Measurements from ENCODE around the gene RLN3.

The RLN3 gene

DNA sequence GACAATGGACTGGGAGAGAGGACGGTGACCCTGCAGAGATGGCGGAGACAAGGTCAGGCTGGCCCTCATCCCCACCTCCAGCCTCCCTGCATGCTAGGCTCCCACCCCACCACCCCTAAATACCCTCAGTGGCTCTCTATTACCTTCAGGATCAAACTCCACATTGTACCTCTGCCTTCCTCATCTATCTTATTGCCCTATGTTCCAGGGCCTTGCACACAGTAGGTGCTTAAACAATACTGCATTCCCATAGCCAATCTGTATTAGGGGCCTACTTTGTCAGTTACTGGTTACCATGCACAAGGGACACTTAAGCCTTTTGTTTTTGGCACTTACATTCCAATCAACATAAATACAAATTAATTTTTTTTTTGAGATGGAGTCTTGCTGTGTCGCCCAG, 27.4 kb downstream of the RLN3 start:
- no peak for DNase-seq

DNA sequence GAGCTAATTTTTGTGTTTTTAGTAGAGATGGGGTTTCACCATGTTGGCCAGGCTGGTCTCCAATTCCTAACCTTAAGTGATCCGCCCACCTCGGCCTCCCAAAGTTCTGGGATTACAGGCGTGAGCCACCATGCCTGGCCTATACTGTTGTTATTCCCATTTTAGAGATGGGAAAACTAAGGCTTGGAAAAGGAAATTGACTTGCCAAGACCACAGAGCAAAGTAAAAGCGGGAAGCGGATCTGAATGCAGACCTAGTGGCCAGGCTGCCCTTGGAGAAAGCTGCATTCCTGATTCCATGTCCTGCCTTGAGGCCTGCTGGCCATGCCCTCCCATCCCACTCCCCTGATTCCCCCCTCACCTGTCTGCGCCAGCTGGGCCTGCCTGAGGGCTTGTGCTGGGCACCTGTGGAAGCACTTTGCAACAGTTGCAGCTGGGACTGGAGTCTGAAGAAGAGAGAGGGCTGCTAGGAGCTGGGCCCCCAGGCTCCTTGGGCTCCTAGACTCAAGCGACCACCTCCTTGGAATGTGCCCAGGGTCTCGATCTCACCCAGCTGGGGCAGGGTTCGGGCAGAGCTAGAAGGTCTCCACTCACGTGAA, 28.2 kb downstream of the RLN3 start:
- no peak for DNase-seq

DNA sequence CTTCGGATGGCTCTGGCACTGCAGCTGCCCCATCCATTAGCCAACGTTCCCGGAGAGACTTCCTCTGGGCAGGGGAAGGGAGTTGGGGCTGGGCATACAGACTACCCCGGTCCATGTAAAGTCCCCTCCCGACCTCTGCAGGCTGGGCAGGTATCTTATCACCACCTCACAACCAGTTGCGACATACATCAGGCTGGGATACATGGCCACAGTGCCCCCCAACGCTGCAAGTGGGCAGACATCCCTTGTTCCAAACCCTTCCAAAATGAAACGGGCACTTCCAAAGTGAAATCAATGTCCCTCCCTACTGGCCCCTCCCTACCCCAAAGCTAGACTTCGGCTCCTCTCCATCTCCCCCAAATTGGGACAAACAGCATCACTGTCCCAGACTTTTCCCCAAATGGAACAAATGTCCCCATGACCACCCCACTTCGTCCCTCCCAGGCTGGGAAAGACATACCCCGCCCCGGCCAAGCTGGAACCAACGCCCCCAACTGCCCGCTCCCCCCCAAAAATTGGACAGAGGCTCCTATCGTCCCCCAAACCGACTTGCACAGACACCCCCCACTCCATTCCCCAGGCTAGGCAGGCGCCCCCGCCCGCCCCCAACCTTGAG, 28.9 kb downstream of the RLN3 start:
- no peak for DNase-seq

DNA sequence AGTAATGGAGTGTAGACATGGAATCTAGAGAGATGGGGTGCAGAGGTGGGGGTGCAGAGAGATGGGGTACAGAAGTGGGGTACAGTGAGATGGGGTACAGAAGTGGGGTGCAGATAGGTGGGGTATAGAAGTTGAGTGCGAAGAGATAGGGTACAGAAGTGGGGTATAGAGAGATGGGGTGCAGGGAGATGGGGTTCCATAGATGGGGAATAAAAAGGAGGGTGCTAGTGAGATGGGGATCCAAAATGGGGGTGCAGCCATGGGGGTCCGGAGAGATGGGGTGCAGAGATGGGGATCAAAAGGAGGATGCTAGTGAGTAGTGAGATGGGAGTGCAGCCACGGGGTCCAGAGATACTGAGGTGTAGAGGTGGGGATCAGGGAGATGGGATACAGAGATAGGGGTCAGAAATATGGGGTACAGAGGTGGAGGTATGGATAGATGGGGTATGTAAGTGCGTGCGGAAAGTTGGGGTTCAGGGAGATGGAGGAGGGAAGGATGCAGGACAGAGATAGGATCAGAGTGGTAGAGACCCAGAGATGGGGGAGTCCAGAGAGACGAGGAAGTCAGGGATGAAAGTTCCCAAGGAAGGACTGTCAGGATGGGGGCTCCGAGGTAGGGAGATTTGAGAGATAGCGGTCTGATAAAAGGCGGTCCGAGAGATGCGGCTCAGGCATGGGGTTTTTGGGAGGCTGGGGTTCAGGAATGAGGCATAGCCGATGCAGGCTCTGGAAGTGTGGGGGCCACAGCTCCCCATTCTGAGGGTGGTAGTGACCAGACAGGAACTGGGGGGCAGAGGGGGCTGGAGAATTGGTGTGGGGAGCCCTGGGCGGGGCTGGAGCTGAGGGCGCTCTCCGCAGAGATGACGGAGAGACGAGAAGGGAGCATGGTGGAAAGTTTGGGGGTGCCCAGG, 30.5 kb downstream of the RLN3 start:
- DNase-seq = no peak

DNA sequence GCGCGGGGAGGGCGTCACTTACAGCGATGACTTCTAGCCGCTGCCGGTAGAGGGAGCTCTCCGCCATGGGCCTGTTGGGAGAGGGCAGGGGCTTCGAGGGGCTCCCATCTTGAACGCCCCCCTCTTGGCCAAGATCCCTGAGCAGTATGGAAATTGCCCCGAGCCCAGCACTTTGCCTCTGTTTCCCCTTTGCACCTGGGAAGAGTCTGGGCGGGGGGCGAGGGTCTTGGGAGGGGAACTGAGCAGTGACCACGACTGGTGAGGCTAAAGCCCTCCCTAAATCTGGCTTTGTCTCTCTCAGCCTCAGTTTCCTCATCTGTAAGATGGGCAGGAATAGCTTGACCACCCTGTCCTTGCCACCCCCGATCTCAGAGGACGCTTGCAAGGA, 31.1 kb downstream of the RLN3 start:
- DNase-seq = no peak

DNA sequence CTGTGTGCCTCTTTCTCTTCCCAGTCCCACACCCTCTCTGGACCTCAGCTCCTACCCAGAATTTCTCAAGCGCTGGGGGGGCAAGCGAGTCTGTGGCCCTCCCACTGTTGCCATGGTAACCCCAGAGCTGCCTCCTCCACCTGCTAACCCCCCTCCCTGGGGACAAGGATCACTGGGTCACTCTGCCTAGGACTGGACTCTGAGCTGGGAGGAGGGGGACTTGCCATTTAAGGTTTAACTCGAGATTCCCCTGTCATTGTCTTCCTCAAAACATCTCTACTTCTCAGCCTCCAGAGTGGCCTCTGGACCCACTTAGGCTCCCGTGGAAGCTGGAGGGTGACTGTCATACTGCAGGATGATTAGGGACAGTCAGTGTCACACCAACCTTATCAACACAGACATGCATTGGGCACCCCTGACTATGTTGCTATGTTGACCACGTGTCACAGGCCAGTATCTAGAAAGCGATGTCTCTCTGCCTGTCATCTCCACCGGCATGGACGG, 31.8 kb downstream of the RLN3 start:
- DNase-seq = peak; percentile 20

DNA sequence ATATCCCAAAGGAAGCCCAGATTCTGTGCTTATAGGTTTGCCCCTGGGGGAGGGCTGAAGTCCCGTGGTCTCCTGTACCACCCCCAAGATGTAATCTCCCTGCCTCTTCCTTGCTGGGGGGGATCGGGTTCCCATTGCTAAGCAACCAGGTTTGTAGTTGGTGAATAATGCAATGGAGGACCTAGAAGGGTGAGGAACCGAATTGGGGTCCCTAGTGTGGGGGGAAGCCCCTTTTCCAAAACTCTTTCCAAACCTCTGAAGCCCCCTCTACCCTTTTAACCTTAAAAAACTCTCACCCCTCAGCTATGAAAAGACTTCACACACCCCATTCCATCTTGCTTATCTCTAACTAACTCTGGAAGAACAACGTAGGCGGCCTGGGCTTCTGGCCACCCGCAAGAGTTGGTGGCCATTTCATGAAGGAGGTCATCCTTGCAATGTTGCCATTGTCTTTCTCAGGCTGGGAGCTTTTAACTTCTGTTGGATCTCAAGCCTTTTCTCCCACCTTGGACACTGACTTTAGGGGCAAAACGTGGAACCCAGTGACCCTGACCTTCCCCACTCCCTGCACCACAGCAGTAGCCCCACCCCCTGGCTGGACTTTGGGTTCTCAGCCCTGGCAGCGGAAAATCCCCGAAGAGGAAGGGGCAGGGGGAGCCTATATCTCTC, 33.3 kb downstream of the RLN3 start:
- peak; percentile 48 for DNase-seq

DNA sequence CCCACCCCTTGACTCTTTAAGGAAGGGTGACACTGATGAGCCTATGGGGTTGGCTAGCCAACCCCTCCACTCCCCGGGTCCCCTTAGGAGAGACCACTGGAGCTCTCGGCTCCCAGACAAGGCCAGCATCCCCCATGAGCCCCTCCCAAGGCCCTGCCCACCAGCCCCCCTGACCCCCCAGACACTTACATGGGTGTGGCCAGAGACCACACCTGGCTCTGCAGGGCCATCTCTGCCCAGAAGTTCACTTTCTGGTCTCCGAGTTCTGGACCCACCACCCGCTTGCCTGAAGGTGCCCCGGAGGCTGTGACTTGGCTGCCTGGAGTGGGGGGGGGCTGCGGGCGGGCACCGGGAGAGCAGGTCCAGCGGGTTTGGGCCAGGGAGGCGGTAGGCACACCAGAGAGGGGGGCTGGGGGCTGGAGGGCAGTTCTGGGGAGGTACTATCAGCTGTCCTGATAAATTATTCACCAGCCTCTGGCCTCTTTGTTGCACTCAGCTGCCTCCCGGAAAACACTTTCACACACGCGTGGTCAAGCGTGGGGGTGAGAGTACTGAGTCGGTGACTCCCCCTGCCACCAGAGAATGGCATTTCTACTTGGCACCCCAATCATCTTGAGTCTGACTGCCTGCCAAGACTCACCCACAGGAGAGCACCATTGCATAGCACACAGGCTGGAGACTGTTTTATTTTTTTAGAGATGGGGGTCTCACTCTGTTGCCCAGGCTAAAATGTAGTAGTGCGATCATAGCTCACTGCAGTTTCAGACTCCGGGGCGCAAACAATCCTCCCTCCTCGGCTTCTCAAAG, 34.0 kb downstream of the RLN3 start, which contains the start of gene PALM3:
Gene PALM3 (minus strand): TSS at position 326 of the 807 bp plus-strand sequence. CDS start 96 bp downstream, at position 230.
- DNase-seq = peak; percentile 52

DNA sequence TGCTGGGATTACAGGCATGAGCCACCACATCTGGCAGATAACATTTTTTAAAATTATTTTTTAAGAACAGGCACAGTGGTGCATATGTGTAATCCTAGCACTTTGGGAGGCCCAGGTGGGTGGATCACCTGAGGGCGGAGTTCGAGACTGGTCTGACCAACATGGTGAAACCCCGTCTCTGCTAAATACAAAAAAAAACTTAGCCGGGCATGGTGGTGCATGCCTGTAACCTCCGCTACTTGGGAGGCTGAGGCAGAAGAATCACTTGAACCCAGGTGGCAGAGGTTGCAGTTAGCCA, 34.6 kb downstream of the RLN3 start:
- DNase-seq = no peak

DNA sequence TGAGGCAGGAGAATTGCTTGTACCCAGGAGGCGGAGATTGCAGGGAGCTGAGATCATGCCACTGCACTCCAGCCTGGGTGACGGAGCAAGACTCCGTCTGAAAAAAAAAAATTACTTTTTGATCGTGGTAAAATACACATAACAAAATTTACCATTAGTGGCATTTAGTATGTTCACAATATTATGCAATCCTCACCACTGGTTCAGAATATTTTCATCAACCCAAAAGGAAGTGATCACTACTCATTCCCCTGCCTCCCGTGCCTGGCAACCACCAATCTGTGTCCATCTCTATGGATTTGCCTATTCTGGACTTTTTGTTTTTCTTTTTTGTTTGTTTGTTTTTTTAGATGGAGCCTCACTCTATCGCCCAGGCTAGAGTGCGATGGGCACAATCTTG, 35.2 kb downstream of the RLN3 start:
- DNase-seq = no peak

DNA sequence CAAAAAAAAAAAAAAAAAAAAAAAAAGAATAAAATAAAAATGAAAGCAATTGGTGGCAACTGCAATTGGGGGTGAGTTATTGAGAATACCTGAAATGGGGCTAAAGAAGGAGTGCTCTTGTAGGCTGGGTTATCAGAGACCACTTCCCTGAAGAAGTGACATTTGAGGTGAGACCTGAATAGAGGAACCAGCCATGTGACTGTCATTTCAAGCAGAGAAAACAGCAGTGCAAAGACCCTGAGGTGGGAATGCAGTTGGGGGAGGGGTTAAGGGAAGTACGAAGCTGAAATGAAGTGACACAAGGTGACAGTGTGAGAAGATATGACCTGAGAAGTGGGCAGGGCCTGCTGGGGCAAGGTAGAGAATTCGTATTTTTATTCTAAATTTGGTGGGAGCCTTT, 38.2 kb downstream of the RLN3 start:
- no peak for DNase-seq

DNA sequence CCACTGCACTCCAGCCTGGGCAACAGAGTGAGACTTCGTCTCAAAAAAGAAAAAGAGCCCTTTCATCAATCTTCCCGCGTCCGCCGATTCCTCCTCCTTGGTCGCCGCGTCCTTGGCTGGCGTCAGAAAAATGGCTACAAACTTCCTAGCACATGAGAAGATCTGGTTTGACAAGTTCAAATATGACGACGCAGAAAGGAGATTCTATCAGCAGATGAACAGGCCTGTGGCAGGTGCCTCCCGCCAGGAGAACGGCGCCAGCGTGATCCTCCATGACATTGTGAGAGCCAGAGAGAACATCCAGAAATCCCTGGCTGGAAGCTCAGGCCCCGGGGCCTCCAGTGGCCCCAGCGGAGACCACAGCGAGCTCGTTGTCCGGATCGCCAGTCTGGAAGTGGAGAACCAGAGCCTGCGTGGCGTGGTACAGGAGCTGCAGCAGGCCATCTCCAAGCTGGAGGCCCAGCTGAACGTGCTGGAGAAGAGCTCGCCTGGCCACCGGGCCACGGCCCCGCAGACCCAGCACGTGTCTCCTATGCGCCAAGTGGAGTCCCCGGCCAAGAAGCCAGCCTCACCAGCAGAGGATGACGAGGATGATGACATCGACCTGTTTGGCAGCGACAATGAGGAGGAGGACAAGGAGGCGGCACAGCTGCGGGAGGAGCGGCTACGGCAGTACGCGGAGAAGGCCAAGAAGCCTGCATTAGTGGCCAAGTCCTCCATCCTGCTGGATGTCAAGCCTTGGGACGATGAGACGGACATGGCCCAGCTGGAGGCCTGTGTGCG, 42.5 kb downstream of the RLN3 start:
- DNase-seq = no peak

DNA sequence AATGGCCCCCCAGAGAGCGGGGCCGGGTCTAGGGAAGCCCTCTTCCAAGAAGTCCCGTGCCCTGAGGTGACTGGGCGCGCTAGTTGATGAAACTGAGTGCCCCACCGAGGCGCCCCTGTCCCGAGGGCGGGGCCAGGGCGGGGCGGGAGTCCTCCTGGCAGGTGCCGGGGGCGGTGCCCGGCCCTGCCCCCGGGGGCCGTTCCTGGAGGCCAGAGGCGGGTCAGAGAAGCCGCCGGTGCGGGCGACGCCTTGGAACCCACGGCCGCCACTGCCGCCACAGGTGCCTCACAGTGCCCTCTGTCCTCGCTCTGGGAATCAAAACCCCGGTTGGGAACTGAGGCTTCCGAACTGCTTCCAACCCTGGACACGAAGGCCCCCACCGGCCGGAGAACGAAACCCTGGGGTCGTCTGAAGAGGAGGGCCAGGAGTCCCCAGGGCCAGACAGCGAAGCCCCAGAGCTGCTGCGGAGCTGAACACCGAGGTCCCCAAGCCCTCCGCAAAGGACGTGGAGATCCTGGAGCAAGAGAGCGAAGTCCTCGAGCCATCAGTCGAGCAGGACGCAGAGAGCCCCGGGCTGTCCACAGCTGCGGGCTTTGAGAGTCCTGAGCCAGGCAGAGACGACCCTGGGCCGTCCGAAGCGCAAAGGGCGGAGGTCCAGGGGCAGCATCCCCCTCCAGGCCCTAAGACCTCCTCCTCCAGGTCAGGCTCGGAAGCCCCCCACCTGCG, 44.8 kb downstream of the RLN3 start, which contains the start of gene MISP3:
Gene MISP3 (plus strand): TSS at position 252 of the 726 bp plus-strand sequence. CDS start 524 bp downstream, outside the sequence.
- DNase-seq = peak; percentile 83

DNA sequence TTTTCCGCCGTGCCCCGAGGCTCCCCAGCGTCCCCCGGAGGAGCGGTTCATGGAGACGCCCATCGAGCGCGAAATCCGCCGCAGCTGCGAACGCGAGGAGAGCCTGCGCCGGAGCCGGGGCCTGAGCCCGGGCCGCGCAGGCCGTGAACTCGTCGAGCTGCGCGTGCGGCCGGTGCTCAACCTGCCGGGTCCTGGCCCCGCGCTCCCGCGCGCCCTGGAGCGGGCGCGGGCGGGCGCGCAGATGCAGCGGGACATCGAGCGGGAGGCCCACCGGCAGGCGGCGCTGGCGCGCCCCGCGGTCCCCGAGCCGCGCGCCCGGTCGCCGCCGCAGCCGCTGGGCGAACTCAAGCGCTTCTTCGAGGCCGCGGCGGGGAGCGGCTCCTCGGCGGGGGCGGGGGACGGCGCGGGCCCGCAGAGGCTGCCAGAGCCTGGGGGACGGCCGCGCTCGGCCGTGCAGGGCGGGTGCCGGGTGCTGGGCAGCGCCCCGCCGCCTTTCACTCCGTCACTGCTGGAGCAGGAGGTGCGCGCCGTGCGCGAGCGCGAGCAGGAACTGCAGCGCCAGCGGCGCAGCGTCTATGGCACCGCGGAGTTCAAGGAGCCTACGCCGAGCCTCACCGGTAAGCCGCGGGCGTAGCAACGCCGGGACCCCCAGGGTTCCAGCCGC, 45.4 kb downstream of the RLN3 start:
- peak; percentile 86 for DNase-seq

DNA sequence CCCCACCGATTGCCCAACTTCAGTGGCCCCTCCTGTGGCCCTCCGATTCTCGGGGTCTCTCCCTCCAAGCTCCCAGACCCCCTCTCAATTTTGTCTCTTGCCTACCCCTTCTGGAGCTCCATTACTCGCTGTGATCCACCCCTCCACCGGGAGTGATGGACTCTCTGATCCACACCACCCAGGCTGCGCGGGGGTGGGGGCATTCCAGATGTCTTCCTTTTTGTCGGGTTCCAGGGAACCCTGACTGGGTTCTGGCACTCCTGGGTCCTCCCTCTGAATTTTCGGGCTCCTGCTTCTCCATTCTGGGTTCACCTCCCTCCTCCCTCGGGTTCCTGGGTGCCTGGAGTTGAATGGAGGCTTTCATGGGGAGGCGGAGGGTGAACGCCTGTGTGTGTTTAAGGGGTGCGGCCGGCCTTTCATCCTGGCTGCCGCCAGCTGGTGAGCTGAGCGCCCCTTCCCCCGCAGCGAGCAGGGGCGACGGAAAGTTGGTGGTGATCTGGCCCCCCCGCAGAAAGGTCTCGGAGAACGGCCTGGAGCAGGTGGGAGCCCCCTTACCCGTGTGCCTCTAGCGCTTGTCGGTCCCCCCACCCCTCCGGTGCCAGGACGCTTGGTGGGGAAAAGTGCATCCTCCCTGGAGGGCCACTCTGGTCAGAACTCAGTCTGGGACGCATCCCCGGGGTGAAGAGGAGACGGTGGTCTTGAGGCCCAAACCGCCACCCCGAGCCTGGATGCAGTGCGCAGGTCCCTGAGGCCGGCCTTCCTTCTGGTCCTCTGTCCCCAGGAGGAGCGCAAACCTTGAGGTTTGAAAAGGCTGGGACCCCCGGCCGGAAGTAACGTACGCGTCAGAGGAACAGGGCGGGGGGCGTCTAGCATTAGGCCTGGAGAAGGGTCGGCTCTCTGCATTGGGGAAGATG, 46.2 kb downstream of the RLN3 start:
- peak; percentile 62 for DNase-seq

DNA sequence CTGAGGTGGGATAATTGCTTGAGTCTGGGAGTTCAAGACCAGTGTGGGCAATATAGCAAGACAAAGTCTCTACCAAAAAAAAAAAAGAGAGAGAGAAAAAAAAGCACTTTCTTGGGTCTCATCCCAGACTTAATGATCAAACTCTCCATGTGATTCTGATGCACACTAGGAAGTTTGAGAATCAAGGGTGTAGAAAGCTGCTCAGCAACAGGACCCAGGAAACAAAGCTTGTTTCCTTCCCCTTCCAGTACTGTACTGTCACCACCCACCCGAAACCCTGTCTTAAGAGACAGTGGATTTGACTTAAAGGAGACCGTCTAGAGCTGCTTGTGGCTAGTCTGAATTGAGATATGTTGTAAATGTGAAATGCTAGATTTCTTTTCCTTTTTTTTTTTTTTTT, 50.5 kb downstream of the RLN3 start:
- no peak for DNase-seq
